Small intestine (tissue), 7 donors: Measurements from ENCODE around the gene HACD3. TPM values are rescaled to one million over a fixed set of nuclear protein-coding genes. Genes with fewer than 3 reads are reported as not detected.

Source experiments
- DNase-seq, 2 donors: peaks; one replicate each; pipeline versions ENCODE4 v3.0.0 to v3.0.0-alpha.2; 2013
- FAIRE-seq: peaks from 2 replicates; lab custom pipeline; 2012; peaks lifted over from hg19 to GRCh38; lab: Jason Lieb, UNC
- H3K27ac ChIP-seq, 3 donors: one replicate each; pipeline ENCODE4 v1.5.1; 2013; ENCODE audit warnings: low read length in 2 of 3, mild to moderate bottlenecking in 2 of 3, control low read depth in 1 of 3, inconsistent platforms in 1 of 3, low read depth in 1 of 3, moderate library complexity in 1 of 3
- H3K27me3 ChIP-seq, 3 donors: one replicate each; pipeline ENCODE4 v1.6.1; 2013; ENCODE audit warnings: low read length in 3 of 3, inconsistent platforms in 1 of 3; ENCODE audit not compliant: control insufficient read depth in 3 of 3, insufficient read depth in 3 of 3
- H3K36me3 ChIP-seq, 3 donors: one replicate each; pipeline ENCODE4 v1.6.1; 2013; ENCODE audit warnings: low read length in 3 of 3, inconsistent platforms in 1 of 3, low read depth in 1 of 3, mild to moderate bottlenecking in 1 of 3, moderate library complexity in 1 of 3; ENCODE audit not compliant: control insufficient read depth in 3 of 3, insufficient read depth in 2 of 3
- H3K4me1 ChIP-seq, 3 donors: one replicate each; pipeline ENCODE4 v1.6.1; 2013; ENCODE audit warnings: low read length in 2 of 3, inconsistent platforms in 1 of 3, low read depth in 1 of 3, mild to moderate bottlenecking in 1 of 3, moderate library complexity in 1 of 3; ENCODE audit not compliant: control insufficient read depth in 3 of 3, insufficient read depth in 2 of 3
- H3K4me3 ChIP-seq, 3 donors: one replicate each; pipeline ENCODE4 v1.5.1; 2013; ENCODE audit warnings: low read length in 3 of 3, control low read depth in 1 of 3, inconsistent platforms in 1 of 3, low read depth in 1 of 3, mild to moderate bottlenecking in 1 of 3, moderate library complexity in 1 of 3
- H3K9me3 ChIP-seq, 2 donors: one replicate each; pipeline ENCODE4 v1.6.1; 2013; ENCODE audit warnings: low read depth in 1 of 2, low read length in 1 of 2; ENCODE audit not compliant: control insufficient read depth in 2 of 2, insufficient read depth in 1 of 2
- WGBS, 3 donors: extraction: QIAGEN DNeasy Blood & Tissue Kit; methylation state at CpG; one replicate each; pipeline ENCODE4 v1.1.7; 2013; 5-methylcytosine and 5-hydroxymethylcytosine counted together
- polyA plus RNA-seq, 4 donors: library from polyadenylated mRNA; stranded (reverse) in 3 of 4; unstranded in 1 of 4; fragments of 200-250 nt in 3 of 4; fragments of 120-200 nt in 1 of 4; gene quantifications; one replicate each; pipeline versions ENCODE4 v1.2.1 to v1.2.3, GENCODE V29; 2013
- donor health status: healthy with polysubstance abuse.
- donor health status: control.
- donor health status: control.
- donor health status: Bipolar disorder and iron deficiency.
- donor health status: healthy.

The HACD3 gene
- polyA plus RNA-seq, 4 donors = 5.1 to 89.3 (median 26.0) TPM

- no peak for DNase-seq
- Histone ChIP-seq H3K36me3 (peaks cover 7 to 33% (median 23%) of the 10 kb centered on the region in 3 donors), H3K9me3 (no peaks in the 10 kb centered on the region), H3K27me3 (no peaks in the 10 kb centered on the region), H3K4me1 (no peaks in the 10 kb centered on the region), H3K27ac (no peak overlapping the region), H3K4me3 (no peak overlapping the region)
- FAIRE-seq = no peak
Measured at GRCh38 chr15:65584241-65584640, 54.0 kb downstream of the HACD3 start.

DNA sequence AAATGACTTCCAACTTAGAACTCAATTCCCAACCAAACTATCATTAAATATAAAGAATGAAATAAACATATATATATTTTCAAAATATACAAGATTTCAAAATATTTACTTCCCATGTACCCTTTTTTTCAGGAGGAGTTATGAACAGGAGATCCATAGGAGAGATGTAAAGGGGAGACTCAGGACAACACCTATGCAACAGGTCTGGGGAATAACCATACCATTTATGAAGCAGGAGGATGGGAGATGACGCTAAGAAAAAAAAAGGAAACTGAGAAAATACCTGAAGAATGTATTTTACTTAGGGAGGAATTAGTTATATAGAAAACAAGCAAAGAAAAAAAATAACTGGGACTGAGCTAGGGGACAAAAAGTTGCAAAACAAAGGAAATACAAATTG is 56.8 kb downstream of the HACD3 start:
- WGBS, 3 donors = 91 to 100% (median 96%) methylated on average over 1 of the region's 1 CpG
- H3K36me3 ChIP-seq = peaks cover 0 to 27% (median 27%) of the 10 kb centered on the region in 3 donors
- H3K27me3 ChIP-seq = no peaks in the 10 kb centered on the region
- no peaks in the 10 kb centered on the region for H3K9me3 ChIP-seq
- H3K4me1 ChIP-seq = no peaks in the 10 kb centered on the region
- no peak overlapping the region for H3K27ac ChIP-seq
- no peak for FAIRE-seq
- no peak overlapping the region for H3K4me3 ChIP-seq
- DNase-seq = no peak

DNA sequence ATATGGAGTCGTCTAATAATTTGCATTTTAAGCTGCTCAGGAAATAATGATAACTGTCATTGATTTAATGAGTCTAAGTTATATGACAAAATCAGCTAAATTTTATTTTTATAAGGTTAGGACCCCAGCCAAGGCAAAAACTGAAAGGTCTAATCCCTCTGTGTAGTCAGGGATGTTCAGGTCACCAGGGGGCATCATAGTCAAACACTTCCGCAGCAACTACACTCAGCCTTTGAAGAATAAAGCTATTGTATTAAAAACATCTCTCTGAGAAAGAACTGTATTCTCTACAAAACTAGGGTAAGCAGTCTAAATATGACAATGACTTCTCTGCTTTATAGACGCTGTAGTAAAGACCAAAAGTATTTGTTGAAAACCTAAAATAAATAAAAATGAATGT is 65.7 kb downstream of the HACD3 start:
- 77 to 90% (median 83%) methylated on average over 3 of the region's 3 CpGs for WGBS, 3 donors
- DNase-seq (no peak), FAIRE-seq (no peak)
- Histone ChIP-seq H3K36me3 (peaks cover 11 to 27% (median 23%) of the 10 kb centered on the region in 3 donors), H3K9me3 (no peaks in the 10 kb centered on the region), H3K27ac (no peak overlapping the region), H3K27me3 (no peaks in the 10 kb centered on the region), H3K4me1 (no peaks in the 10 kb centered on the region), H3K4me3 (no peak overlapping the region)

- H3K4me1 ChIP-seq = no peaks in the 10 kb centered on the region
- H3K36me3 ChIP-seq = peaks cover 9 to 28% (median 17%) of the 10 kb centered on the region in 3 donors
- H3K27me3 ChIP-seq = no peaks in the 10 kb centered on the region
- FAIRE-seq = no peak
- H3K4me3 ChIP-seq = no peak overlapping the region
- no peaks in the 10 kb centered on the region for H3K9me3 ChIP-seq
- H3K27ac ChIP-seq = no peak overlapping the region
- DNase-seq = no peak
- 96 to 99% (median 96%) methylated on average over 2 of the region's 2 CpGs for WGBS, 3 donors
Measured at GRCh38 chr15:65598468-65598867, 68.2 kb downstream of the HACD3 start.

GRCh38 chr15:65599677-65600076 is 69.4 kb downstream of the HACD3 start:
- no peaks in the 10 kb centered on the region for H3K4me1 ChIP-seq
- peaks cover 11 to 36% (median 21%) of the 10 kb centered on the region in 3 donors for H3K36me3 ChIP-seq

DNA sequence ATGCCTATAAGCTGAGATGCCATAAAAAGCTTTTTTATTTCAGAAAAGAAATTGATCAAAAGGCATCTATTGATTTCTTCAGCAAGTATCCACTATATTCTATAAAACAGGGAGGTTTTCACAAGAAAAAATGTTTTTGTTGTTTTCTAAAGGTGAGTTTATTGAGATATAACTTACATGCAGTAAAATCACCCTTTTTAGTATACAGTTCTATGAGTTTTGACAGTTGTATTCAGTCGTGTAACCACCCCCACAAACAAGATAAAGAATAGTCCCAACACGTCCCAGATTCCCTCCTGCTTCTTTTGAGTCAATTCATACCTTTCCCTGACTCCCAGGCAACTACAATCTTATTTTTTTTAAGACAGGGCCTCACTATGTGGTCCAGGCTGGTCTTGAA is 72.9 kb downstream of the HACD3 start:
- H3K9me3 ChIP-seq = no peaks in the 10 kb centered on the region
- DNase-seq (no peak), FAIRE-seq (no peak)
- 77 to 80% (median 80%) methylated on average over 2 of the region's 2 CpGs for WGBS, 3 donors
- H3K4me3 ChIP-seq = no peak overlapping the region
- H3K36me3 ChIP-seq = peaks cover 7 to 31% (median 14%) of the 10 kb centered on the region in 3 donors
- H3K27ac ChIP-seq = no peak overlapping the region
- no peaks in the 10 kb centered on the region for H3K27me3 ChIP-seq
- no peaks in the 10 kb centered on the region for H3K4me1 ChIP-seq

More at GRCh38 chr15:65599677-65600076, 69.4 kb downstream of the HACD3 start:
- no peak for FAIRE-seq
- H3K9me3 ChIP-seq = no peaks in the 10 kb centered on the region
- H3K27ac ChIP-seq = no peak overlapping the region
- no peak for DNase-seq
- H3K27me3 ChIP-seq = no peaks in the 10 kb centered on the region
- WGBS, 3 donors = 96 to 97% (median 97%) methylated on average over 5 of the region's 5 CpGs
- H3K4me3 ChIP-seq = no peak overlapping the region

- no peak overlapping the region for H3K27ac ChIP-seq
- FAIRE-seq (no peak), DNase-seq (no peak)
- no peaks in the 10 kb centered on the region for H3K4me1 ChIP-seq
- no peaks in the 10 kb centered on the region for H3K27me3 ChIP-seq
- no peak overlapping the region for H3K4me3 ChIP-seq
- peaks cover 7 to 31% (median 14%) of the 10 kb centered on the region in 3 donors for H3K36me3 ChIP-seq
- 100% methylated on average over 1 of the region's 1 CpG for WGBS, 3 donors
- H3K9me3 ChIP-seq = no peaks in the 10 kb centered on the region
Measured at GRCh38 chr15:65603559-65603958, 73.3 kb downstream of the HACD3 start.

DNA sequence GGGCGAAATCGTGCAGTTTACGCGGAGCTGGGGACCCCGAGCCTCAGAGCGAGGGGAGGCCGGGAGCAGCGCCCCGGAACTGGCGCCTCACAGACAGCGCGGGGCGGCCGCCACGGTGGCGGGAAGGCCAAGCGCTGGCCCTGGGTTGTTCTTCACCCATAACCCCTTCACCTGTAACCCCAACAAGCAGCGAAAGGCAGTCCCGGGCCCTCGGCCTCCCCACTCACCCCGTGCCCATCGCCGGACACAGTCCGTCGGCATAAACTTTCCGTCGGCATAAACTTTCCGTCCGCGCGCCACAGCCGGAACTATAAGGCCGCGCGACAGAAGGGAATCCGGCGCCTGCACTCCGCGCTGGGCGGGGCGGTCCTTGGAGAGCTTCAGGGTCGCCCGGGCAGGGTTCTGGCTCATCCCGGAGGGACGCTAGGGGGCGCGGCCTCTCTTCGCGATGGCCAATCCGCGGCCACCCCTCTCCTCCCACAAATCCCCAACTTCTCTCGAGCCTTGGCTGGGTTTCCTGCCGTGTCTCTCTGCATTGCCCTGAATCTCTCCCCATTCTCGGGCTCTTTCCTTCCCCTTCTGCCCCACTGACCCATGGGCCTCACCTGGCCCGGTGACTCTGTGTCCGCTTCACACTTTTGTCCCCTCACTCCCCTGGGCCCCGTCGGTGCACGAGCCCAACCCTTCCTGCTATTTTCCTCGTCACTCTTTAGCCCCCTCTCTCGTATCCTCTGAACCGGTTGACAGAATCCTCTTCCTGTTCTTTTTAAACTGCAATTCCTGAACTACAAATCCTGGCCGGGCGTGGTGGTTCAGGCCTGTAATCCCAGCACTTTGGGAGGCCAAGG is 80.8 kb downstream of the HACD3 start, which contains the start of gene INTS14:
Gene INTS14 (minus strand): TSS at position 261 of the 848 bp plus-strand sequence. CDS start 3,751 bp downstream, outside the sequence.
- Histone ChIP-seq H3K27me3 (no peaks in the 10 kb centered on the region), H3K36me3 (peaks cover 0 to 2% (median 2%) of the 10 kb centered on the region in 3 donors), H3K9me3 (no peaks in the 10 kb centered on the region), H3K4me3 (peak within 1 kb of the TSS; percentile 77 to 95 (median 89)), H3K4me1 (peaks cover 0 to 16% (median 2%) of the 10 kb centered on the region in 3 donors), H3K27ac (peak within 1 kb of the TSS; percentile 93 to 99 (median 98))
- DNase-seq = peak; percentile 96 to 99
- FAIRE-seq = no peak
- WGBS, 3 donors = 0 to 1% (median 1%) methylated on average over 55 to 64 of the region's 64 CpGs
